Measurements from ENCODE around the gene DNASE1. TPM values are rescaled to one million over a fixed set of nuclear protein-coding genes. Genes with fewer than 3 reads are reported as not detected.

DNASE1 gene
- polyA plus RNA-seq, 1 experiment: 8.0 TPM

DNA sequence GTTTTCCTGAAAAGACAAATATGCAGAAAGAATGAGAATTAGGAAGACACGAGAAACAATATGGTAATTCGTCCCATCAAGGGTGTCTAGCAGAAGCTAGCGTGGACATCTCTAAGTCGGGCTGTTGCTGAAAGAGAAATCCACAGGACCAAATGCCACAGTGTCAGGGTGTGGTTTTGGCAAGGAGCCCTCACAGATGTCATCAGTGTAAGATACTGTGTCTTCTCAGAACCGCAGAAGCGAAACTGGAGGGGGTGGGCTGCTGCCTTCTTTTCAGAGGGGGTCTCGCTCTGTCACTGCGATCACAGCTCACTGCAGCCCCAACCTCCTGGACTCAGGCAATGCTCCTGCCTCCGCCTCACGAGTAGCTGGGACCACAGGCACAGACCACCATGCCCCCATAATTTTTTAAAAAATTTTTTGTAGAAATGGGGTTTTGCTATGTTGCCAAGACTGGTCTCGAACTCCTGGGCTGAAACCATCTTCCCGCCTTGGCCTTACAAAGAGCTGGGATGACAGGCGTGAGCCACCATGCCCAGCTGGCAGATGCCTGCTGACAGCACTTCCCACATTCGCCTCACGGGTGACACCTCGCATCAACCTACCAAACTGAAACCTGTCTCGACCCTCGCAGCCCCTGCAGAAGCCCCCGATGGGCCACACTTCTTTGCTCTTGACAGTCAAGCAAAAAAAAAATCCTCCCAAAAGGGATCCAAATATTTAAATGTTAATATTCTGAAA, 36.7 kb downstream of the DNASE1 start:
- no peak for TF ChIP-seq CTCF (IDR thresholded peaks at IDR 0.05; ENCODE audit: low read depth, low read length)
- no peak for DNase-seq (ENCODE audit: low read depth, low spot score)
- Histone ChIP-seq H3K27ac (ENCODE audit: low read depth, low read length) (peak overlapping the region; percentile 61), H3K27me3 (ENCODE audit: control insufficient read depth, insufficient read depth, low read length) (no peaks in the 10 kb centered on the region), H3K4me3 (ENCODE audit: low read depth, low read length) (no peak overlapping the region), H3K9me3 (ENCODE audit: control insufficient read depth, insufficient read depth, low read length) (no peaks in the 10 kb centered on the region)
- ChIA-PET CTCF (interaction anchor here (0.7 to 1.9 kb wide), 8 partner anchors 9 to 563 kb away, joined by 3 to 11 read pairs (median 3); no protein-coding TSS in a partner anchor), POLR2A (interaction anchor here (1.5 kb wide), 1 partner anchor 26 kb away, joined by 6 read pairs; the partner anchor contains the start of gene TRAP1)

DNA sequence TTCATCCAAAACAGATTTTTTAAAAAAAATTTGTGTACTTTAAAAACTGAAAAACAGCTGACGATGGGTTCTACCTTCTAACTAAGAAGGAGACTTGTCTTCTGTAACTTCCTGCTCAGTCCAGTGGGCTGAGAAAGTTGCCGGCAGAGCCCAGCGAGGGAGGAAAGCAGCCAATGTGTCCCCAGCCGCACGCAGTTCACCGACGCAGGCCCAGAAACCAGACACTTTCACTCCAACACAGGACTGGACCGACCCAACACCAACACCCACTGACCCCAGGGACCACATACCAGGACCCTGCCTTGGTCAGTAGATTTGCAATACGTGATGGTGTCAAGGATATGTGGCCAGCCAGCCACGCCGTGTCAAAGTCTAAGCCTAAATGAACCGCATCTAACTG, 37.3 kb downstream of the DNASE1 start:
- H3K27me3 ChIP-seq (ENCODE audit: control insufficient read depth, insufficient read depth, low read length): no peaks in the 10 kb centered on the region
- no peak overlapping the region for H3K4me3 ChIP-seq (ENCODE audit: low read depth, low read length)
- no peak for DNase-seq (ENCODE audit: low read depth, low spot score)
- ChIA-PET POLR2A (no interaction called here), CTCF (interaction anchor here (0.6 to 1.9 kb wide), 7 partner anchors 9 to 574 kb away, joined by 3 to 11 read pairs (median 4); no protein-coding TSS in a partner anchor)
- no peak for TF ChIP-seq CTCF (IDR thresholded peaks at IDR 0.05; ENCODE audit: low read depth, low read length)
- H3K27ac ChIP-seq (ENCODE audit: low read depth, low read length): no peak overlapping the region
- no peaks in the 10 kb centered on the region for H3K9me3 ChIP-seq (ENCODE audit: control insufficient read depth, insufficient read depth, low read length)

DNA sequence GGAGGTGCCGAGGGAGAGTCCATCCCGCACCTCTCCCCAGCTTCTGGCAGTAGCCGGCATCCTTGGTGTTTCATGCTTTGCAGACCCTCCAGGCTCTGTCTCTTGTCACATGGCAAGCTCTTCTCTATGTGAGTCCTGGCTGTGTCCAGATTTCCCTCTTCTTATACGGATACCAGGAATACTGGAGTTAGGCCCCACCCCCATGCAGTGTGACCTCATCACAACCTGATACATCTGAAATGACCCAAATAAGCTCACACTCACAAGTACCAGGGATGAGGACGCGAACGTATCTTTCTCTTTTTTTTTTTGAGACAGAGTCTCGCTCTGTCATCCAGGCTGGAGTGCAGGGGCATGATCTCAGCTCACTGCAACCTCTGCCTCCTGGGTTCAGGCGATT, 39.6 kb downstream of the DNASE1 start:
- DNase-seq (ENCODE audit: low read depth, low spot score): no peak
- ChIA-PET CTCF (no interaction called here), POLR2A (no interaction called here)
- Histone ChIP-seq H3K4me3 (ENCODE audit: low read depth, low read length) (no peak overlapping the region), H3K9me3 (ENCODE audit: control insufficient read depth, insufficient read depth, low read length) (no peaks in the 10 kb centered on the region), H3K27ac (ENCODE audit: low read depth, low read length) (no peak overlapping the region), H3K27me3 (ENCODE audit: control insufficient read depth, insufficient read depth, low read length) (no peaks in the 10 kb centered on the region)
- no peak for TF ChIP-seq CTCF (IDR thresholded peaks at IDR 0.05; ENCODE audit: low read depth, low read length)

DNA sequence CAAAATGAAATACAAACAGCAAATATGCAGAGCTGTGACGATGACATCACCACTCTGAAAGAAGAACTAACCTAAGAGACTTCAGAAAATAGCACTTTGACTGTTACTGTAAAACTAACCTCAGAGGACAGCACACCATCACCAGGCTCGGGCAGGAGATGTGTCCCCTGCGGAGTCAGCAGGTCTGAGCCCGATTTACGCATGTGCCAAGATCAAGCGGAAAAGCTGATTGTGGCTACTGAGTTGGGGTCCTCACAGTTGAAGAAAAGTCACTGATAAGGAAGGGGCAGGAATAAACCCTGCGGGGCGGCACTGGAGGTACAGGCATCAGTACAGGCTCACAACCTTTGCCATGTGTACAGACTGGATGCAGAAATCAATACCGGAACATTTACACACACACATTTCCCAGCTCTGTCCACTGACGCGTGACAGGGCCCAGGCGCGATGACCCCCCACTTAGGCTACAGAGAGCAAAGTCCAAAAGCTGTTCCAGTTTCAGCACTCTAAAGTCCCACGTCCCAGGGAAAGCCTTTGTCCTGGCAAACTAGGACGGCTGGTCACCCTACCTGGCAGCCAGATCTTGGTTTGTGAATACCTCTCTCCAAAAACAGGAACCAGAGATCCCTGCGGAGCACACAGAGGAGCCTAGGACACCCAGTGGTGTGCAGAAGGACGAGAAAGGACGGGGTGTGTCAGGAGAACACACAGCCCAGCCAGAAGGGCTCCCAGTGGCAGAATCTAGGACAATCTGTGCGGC, 41.3 kb downstream of the DNASE1 start:
- no peak overlapping the region for H3K27ac ChIP-seq (ENCODE audit: low read depth, low read length)
- DNase-seq (ENCODE audit: low read depth, low spot score): no peak
- H3K9me3 ChIP-seq (ENCODE audit: control insufficient read depth, insufficient read depth, low read length): no peaks in the 10 kb centered on the region
- TF ChIP-seq CTCF (IDR thresholded peaks at IDR 0.05; ENCODE audit: low read depth, low read length): no peak
- ChIA-PET CTCF (interaction anchor here (1.0 kb wide), 1 partner anchor 559 kb away, joined by 3 read pairs; no protein-coding TSS in a partner anchor), POLR2A (interaction anchor here (0.7 kb wide), 1 partner anchor 244 kb away, joined by 4 read pairs; no protein-coding TSS in a partner anchor)
- H3K4me3 ChIP-seq (ENCODE audit: low read depth, low read length): no peak overlapping the region
- H3K27me3 ChIP-seq (ENCODE audit: control insufficient read depth, insufficient read depth, low read length): no peaks in the 10 kb centered on the region

Measured in AG04450 (cell line).